ENCODE data around the gene RBM17. TPM values are rescaled to one million over a fixed set of nuclear protein-coding genes. Genes with fewer than 3 reads are reported as not detected.

RBM17 gene
- total and polyA plus RNA-seq, 10 of the 15 experiments (the other 5 are each of a cell fraction or from before 2014, with no cell fraction given), result 28.4 to 181 (median 83.9) TPM

DNA sequence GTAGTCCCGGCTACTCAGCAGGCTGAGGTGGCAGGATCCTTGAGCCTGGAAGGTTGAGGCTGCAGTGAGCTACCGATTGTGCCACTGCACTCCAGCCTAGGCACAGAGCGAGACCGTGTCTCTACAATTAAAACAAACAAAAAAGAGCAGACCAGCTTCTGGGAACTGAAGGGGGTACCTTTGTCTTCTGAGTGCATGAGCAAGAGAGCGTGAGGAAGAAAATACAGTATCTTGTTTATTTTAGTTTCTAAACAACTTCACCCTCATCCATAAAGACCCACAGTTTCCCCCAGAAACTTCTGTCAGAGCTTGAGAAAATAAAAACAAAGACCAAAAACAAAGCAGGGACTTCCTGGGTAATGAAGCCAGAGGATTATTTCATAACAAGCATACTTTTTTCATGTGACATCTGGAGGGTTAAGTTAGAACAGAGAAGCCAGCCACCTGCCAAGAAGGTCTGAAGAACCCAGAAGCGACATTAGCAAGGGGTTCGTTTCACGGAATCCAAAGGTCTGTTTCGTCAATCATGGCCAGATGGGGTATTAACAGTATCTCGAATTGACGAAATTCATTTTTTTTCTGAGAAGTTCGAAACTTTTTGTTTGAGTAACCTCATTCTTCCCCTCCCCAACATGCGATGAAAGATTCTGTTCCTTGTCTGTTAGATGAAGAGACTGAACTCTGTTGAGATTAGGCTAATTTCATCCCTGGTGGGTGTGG, 16.5 kb upstream of the RBM17 start (continued):
- TF ChIP-seq STAT1 (conservative IDR thresholded peaks at IDR 0.05) (no peak), ZNF384 (IDR thresholded peaks at IDR 0.05; ENCODE audit: borderline replicate concordance, low read depth, low read length) (no peak), IRF4 (IDR thresholded peaks at IDR 0.05; ENCODE audit: low read depth, low read length) (0 out of 2 replicates have a peak, but pooled peaks have one; percentile 35), NFXL1 (IDR thresholded peaks at IDR 0.05; ENCODE audit: borderline replicate concordance) (no peak), IKZF1 (conservative IDR thresholded peaks at IDR 0.05) (0 out of 2 replicates have a peak, but pooled peaks have one; percentile 23), TCF3 (IDR thresholded peaks at IDR 0.05; ENCODE audit: borderline replicate concordance, insufficient read depth, low read depth, low read length) (0 out of 2 replicates have a peak, but pooled peaks have one; percentile 63), DPF2 (IDR thresholded peaks at IDR 0.05) (no peak), POLR2AphosphoS5 (IDR thresholded peaks at IDR 0.05; ENCODE audit: low read length) (peak; percentile 39; the same call in 1 of the 2 replicates), NFIC (IDR thresholded peaks at IDR 0.05; ENCODE audit: low read depth, low read length) (peak; percentile 69), MXI1 (IDR thresholded peaks at IDR 0.05; ENCODE audit: low read depth, low read length) (no peak), RCOR1 (conservative IDR thresholded peaks at IDR 0.05; ENCODE audit: low read depth, low read length) (no peak)
- TF ChIP-seq, protein P1, sequence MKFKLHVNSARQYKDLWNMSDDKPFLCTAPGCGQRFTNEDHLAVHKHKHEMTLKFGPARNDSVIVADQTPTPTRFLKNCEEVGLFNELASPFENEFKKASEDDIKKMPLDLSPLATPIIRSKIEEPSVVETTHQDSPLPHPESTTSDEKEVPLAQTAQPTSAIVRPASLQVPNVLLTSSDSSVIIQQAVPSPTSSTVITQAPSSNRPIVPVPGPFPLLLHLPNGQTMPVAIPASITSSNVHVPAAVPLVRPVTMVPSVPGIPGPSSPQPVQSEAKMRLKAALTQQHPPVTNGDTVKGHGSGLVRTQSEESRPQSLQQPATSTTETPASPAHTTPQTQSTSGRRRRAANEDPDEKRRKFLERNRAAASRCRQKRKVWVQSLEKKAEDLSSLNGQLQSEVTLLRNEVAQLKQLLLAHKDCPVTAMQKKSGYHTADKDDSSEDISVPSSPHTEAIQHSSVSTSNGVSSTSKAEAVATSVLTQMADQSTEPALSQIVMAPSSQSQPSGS (IDR thresholded peaks at IDR 0.05; ENCODE audit: low read length), result peak; percentile 78
- TF ChIP-seq, protein P2, sequence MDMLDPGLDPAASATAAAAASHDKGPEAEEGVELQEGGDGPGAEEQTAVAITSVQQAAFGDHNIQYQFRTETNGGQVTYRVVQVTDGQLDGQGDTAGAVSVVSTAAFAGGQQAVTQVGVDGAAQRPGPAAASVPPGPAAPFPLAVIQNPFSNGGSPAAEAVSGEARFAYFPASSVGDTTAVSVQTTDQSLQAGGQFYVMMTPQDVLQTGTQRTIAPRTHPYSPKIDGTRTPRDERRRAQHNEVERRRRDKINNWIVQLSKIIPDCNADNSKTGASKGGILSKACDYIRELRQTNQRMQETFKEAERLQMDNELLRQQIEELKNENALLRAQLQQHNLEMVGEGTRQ (IDR thresholded peaks at IDR 0.05; ENCODE audit: borderline replicate concordance, low read depth, low read length), result no peak
- TF ChIP-seq, protein P3, sequence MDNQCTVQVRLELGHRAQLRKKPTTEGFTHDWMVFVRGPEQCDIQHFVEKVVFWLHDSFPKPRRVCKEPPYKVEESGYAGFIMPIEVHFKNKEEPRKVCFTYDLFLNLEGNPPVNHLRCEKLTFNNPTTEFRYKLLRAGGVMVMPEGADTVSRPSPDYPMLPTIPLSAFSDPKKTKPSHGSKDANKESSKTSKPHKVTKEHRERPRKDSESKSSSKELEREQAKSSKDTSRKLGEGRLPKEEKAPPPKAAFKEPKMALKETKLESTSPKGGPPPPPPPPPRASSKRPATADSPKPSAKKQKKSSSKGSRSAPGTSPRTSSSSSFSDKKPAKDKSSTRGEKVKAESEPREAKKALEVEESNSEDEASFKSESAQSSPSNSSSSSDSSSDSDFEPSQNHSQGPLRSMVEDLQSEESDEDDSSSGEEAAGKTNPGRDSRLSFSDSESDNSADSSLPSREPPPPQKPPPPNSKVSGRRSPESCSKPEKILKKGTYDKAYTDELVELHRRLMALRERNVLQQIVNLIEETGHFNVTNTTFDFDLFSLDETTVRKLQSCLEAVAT (IDR thresholded peaks at IDR 0.05), result no peak
- TF ChIP-seq, protein P4, sequence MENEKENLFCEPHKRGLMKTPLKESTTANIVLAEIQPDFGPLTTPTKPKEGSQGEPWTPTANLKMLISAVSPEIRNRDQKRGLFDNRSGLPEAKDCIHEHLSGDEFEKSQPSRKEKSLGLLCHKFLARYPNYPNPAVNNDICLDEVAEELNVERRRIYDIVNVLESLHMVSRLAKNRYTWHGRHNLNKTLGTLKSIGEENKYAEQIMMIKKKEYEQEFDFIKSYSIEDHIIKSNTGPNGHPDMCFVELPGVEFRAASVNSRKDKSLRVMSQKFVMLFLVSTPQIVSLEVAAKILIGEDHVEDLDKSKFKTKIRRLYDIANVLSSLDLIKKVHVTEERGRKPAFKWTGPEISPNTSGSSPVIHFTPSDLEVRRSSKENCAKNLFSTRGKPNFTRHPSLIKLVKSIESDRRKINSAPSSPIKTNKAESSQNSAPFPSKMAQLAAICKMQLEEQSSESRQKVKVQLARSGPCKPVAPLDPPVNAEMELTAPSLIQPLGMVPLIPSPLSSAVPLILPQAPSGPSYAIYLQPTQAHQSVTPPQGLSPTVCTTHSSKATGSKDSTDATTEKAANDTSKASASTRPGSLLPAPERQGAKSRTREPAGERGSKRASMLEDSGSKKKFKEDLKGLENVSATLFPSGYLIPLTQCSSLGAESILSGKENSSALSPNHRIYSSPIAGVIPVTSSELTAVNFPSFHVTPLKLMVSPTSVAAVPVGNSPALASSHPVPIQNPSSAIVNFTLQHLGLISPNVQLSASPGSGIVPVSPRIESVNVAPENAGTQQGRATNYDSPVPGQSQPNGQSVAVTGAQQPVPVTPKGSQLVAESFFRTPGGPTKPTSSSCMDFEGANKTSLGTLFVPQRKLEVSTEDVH (IDR thresholded peaks at IDR 0.05; ENCODE audit: low read depth, partially characterized antibody), result no peak
- TF ChIP-seq, protein P5, sequence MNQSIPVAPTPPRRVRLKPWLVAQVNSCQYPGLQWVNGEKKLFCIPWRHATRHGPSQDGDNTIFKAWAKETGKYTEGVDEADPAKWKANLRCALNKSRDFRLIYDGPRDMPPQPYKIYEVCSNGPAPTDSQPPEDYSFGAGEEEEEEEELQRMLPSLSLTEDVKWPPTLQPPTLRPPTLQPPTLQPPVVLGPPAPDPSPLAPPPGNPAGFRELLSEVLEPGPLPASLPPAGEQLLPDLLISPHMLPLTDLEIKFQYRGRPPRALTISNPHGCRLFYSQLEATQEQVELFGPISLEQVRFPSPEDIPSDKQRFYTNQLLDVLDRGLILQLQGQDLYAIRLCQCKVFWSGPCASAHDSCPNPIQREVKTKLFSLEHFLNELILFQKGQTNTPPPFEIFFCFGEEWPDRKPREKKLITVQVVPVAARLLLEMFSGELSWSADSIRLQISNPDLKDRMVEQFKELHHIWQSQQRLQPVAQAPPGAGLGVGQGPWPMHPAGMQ (IDR thresholded peaks at IDR 0.05; ENCODE audit: borderline replicate concordance), result no peak
